Retinal pigment epithelial cell (primary cell): ENCODE results near the gene S1PR4.

Source experiments
- DNase-seq: peaks from one replicate; pipeline ENCODE4 v3.0.0-alpha.2; 2010; ENCODE audit warnings: low read depth
- H3K4me3 ChIP-seq: 2 replicates; pipeline ENCODE4 v1.5.1; 2011; ENCODE audit warnings: mild to moderate bottlenecking, low read length, control low read depth, moderate library complexity
- CTCF ChIP-seq: conservative IDR thresholded peaks from 2 replicates; pipeline ENCODE4 v1.5.1; 2011; ENCODE audit warnings: low read depth, low read length, control low read depth, inconsistent platforms

The S1PR4 gene

GRCh38 chr19:3136684-3137055 is 41.9 kb upstream of the S1PR4 start:
- no peak for TF ChIP-seq CTCF
- DNase-seq = no peak
- H3K4me3 ChIP-seq = no peak overlapping the region

GRCh38 chr19:3137119-3137518 is 41.5 kb upstream of the S1PR4 start:
- DNase-seq = no peak
- no peak overlapping the region for H3K4me3 ChIP-seq
- TF ChIP-seq CTCF = no peak

DNA sequence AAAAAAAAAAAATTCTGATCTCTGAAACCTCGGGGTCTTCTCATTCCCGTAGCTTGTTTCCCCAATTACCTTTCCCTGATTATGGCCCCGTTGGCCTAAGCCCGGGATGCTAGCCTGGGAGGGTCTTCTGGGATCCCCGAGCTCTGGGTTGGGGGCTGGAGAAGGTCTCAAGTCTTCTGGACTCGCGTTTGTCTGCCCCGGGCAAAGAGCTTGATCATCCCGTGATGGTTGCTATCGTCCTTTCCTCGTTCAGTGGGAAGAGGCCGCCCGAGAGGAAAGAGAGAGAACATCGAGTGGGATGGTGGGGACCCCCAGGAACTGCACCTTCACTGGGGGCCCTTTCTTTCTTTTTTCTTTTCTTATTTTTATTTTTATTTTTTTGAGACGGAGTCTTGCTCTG is 40.3 kb upstream of the S1PR4 start:
- no peak overlapping the region for H3K4me3 ChIP-seq
- DNase-seq = no peak
- no peak for TF ChIP-seq CTCF

- H3K4me3 ChIP-seq = no peak overlapping the region
- no peak for DNase-seq
- no peak for TF ChIP-seq CTCF
These were observed 37.9 kb upstream of the S1PR4 start for GRCh38 chr19:3140667-3141038.

GRCh38 chr19:3142292-3142670 is 36.3 kb upstream of the S1PR4 start:
- DNase-seq = peak; percentile 34
- TF ChIP-seq CTCF = no peak
- H3K4me3 ChIP-seq = no peak overlapping the region

DNA sequence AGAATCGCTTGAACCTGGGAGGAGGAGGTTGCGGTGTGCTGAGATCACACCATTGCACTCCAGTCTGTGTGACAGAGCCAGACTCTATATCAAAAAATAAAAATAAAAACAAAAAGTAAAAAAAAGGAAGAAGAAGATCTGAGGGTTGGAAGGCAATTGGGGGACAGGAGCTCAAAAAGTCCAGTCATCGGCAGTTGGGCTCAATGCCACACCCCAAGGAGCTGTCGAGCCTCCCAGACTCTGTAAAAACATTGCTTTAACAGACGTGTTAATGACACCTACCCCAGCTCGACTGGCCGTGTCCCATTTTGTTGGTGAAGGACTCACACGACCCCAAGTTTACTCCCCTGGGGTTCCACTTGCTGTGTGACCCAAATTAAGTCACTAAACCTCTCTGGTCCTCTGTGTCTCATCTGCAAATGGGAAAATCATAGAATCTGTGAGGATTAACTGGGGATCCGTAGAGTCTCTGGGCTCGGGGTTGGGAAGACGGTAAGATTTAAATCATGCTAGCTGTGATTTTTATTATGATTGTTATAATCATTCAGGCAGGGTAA is 35.7 kb upstream of the S1PR4 start:
- no peak overlapping the region for H3K4me3 ChIP-seq
- TF ChIP-seq CTCF = no peak
- DNase-seq = no peak

DNA sequence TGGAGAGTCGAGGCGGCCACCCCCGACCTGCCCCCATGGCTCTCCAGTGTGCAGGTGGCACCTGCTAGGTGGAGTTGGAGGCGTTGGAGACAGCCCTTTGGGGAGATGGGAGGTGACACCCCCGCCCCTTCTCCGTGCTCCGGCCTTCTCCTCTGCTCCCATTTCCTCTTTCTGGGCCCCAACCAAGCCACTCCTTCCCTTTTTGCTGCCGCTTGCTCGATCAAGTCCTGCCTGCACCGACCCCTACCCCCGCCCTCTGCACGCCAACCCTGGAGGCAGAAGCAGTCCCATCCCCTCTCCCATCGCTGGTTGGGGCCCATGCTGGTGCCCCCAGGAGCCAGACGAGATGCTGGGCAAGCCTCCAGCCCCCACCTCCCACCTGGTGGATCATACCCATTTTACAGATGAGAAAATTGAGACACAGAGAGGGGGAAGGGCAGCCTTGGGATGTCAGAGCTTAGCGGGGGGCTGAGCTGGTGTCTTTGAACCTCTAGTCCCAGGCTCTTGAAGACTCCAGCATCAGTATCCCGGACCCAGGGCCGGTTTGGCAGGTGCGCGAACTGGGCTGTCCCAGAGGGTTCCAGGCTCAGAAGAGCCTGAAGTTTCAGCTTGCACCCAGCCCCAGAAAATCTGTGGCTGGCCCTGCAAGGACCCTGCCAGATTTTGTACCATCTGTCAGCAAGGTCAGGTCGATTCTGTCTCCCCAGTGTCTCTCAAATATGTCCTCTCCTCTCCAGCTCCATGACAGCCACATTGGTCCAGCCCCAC is 32.5 kb upstream of the S1PR4 start:
- no peak for DNase-seq
- no peak overlapping the region for H3K4me3 ChIP-seq
- no peak for TF ChIP-seq CTCF
